ENCODE results near the gene ZNF609.

The ZNF609 gene

GRCh38 chr15:64731012-64731804, 270.8 kb downstream of the ZNF609 start:
- TF ChIP-seq CTCF (IDR thresholded peaks at IDR 0.05; ENCODE audit: low read depth, low read length) = peak; percentile 77
- peak; percentile 29 for DNase-seq (ENCODE audit: extremely low read depth, low read depth)

DNA sequence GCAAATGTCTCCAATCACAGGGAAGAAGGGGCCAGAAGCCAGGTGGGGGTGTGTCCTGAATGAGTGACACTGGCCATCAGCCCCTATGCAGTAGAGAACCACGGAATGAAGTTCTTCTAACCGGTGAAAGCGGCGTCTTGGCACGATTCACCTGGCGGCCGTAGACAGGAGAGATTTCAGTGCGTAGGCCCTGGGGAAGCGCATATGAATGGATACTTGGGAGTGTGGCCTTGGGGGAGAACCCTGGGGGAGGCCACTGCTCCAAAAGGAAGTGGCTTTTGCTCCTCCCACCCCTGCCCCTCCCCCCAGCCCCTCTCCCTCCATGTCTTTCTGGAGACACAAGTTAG, 271.4 kb downstream of the ZNF609 start:
- no peak for DNase-seq (ENCODE audit: extremely low read depth, low read depth)
- TF ChIP-seq CTCF (IDR thresholded peaks at IDR 0.05; ENCODE audit: low read depth, low read length) = no peak

- TF ChIP-seq CTCF (IDR thresholded peaks at IDR 0.05; ENCODE audit: low read depth, low read length) = no peak
- no peak for DNase-seq (ENCODE audit: extremely low read depth, low read depth)
Observed at GRCh38 chr15:64732156-64732860, 271.9 kb downstream of the ZNF609 start.
